ENCODE results near the gene HYLS1. TPM values are rescaled to one million over a fixed set of nuclear protein-coding genes. Genes with fewer than 3 reads are reported as not detected.
"Not testable (repeated sequence)": the region's sequence is repeated elsewhere in the genome, so short reads cannot be mapped to it uniquely, and the experiment has no call there.

The HYLS1 gene
- polyA plus RNA-seq, 10 donors = 4.9 to 7.9 (median 6.4) TPM

DNA sequence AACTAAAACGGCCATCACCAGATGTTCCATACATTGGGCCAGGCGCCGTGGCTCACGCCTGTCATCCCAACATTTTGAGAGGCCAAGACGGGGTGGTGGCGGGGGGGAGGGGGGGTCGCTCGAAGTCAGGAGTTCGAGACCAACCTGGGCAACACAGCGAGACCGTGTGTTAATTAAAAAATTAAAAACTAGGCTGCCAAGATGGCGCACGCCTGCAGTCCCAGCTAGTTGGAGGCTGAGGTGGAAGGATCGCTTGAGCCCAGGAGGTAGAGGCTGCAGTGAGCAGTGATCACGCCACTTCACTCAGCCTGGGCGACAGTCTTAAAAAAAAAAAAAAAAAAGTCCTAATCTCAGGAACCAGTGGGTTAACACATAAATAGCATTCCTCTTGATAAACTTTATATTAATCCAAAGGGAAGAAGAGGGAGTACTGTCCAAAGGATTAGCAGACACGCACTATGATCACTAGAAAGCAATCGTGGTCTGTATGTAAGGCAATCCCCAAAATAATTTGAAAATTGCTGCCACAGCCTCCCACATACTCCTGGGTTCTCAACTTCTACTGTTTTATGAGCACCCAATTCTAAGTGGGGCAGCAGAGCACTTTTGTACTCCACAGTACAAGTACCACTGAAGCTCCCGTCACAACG lies 14.9 kb downstream of the HYLS1 start:
- DNase-seq = no peak

DNA sequence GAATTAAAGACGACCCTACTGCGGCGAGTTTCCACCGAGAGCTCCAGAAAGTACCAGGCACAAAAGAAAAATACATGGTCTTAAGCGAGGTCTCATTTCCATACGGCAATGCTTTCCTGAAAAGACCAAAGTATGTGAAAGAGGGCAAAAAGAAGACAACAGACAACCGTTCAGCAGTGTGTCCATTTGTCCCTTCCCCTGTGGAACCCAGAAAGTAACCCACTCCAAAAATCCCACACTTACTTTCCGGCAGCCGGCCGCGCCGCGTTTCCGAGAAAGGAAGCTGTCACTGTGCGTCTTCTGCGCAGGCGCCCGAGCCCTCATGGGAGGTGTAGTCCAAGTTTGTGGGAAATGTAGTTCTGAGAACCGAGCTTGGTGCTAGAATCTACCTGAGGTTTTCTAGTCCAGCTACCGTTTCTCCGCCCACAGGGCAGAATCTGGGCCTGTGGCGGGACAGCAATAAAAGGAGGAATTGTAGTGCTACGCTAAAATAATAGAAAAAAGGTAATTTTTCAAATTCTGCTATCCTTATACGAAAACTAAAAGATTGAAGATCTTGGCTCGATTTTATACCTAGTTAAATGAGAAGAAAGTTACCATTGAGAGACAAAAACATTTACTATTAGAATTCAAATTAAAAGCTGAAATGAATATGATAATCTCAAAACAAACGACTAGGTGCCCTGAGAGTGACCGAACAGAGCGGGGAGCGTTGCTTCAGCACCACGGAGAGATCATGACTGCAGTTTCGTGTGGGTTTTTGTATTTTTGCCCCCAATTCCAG lies 15.7 kb downstream of the HYLS1 start, which contains the start of gene PUS3:
PUS3 (minus strand) TSS at position 280 of the 784 bp plus-strand sequence. CDS start 6,922 bp downstream, outside the sequence.
- peak; percentile 85 to 96 (median 94) for DNase-seq

DNA sequence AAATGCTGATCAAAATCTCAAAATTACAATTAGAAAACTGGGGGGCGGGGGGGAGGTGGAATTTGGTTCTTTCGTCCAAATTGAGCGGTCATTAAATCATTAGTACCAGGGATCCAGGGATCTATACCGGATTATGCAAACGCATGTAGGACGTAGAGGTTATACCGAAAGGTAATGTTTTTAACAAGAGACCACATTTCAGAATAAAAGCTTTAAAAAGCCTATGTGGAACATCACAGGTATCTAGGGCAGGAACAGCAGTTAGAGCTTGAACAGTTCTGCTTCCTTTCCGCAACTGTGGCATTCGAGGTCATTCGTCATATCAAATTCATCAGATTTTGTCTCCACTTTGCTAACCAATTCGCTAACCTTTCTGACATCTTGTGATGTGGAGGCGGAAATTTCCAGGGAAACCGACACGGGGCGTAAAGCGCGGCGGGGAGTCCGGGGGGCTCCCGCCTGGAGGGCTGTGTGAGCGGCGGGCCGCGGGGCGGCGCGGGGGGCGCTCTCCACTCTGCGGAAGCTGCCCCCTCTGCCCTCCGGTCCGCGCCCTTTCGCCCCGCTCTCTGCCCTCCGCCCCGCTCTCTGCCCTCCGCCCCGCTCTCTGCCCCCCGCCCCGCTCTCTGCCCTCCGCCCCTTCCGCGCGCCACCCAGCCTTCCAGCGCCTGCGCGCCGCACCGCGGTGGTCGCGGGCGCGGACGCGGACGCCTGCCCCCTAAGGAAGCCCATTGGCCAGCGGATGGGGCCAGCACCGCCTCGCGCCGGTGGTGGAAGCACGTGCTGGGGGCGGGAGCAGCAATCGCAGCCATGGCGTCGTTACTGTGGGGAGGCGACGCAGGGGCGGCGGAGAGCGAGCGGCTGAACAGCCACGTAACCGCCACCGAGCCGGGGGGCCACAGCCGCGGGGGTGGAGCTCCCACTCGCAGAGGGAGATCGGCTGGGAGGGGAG lies 16.5 kb downstream of the HYLS1 start, which contains the start of gene DDX25:
DDX25 (plus strand) TSS at position 798 of the 949 bp plus-strand sequence; CDS start at position 808, 10 bp downstream.
- peak in 1 of 3 donors; percentile 51 for DNase-seq

DNA sequence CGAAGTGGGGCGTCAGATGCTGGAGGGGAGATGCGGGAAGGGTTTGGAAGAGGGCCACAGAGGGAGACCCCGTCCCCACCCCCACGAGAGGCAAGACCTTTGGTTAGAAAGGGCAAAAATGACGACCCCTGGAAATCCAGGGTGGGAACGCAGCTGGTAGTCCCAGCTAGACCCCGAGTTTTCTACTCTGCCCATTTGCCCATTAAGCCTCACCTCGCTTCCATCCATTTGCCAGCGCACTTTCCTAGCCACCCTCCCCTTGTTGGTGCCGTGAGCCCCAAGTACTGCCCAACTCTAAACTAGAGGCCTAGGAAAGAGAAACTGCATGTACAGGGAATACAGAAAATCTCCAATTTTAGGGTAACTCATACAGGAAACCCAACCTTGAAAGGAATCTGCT lies 17.2 kb downstream of the HYLS1 start:
- no peak for DNase-seq

DNA sequence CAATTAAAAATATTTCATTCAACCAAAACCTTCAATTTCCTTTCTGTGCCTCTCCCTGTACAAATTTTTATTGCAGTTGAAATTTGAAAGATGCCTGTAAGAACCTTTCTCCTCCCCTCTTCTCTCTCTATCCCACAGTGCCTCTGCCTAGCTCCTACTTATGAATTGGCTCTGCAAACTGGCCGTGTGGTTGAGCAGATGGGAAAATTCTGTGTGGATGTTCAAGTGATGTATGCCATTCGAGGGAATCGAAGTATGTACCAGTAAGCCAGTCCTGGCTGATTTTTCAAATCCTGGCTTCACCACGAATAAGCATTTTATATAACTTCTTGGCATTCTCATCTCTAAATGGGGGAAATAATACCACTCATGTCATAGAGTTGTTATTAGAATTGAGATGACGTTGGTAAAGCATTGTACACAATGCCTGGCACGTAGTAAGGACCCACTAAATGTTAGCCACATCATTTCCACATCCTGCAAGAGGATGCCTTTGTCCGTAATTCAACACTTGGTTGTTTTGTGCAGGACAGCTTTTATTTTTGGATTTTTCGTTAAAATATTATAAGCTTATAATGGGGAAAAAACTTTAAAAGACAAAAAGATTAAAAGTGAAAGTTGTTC lies 22.9 kb downstream of the HYLS1 start:
- no peak for DNase-seq

GRCh38 chr11:125914601-125915000 lies 27.1 kb downstream of the HYLS1 start:
- DNase-seq = not testable (repeated sequence)

DNA sequence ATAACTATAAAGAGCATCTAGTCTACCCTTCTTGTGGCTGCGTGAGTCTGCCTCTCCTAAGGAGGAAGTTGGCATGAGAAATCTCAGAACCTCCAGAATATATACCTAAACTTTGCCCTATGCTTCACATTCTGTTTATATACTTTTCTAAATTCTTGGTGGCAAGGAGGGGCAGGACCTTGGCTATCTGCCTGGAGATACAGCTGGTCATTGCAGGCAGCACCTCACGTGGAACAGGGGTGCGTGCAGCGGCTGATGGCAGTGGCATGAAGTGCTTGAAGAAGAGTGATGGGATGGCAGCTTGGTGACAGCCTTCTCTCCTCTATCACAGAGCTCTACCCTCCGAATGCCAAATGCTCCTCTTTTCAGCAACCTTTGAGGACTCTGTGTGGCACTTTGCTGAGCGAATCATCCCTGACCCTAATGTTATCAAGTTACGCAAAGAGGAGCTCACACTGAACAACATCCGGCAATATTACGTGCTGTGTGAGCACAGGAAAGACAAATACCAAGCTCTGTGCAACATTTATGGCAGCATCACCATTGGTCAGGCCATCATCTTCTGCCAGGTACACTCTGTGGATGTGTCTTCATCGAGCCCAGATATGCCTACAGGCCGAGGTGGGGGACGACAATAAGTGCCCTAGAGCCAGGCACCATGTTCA lies 29.3 kb downstream of the HYLS1 start:
- DNase-seq = no peak

DNA sequence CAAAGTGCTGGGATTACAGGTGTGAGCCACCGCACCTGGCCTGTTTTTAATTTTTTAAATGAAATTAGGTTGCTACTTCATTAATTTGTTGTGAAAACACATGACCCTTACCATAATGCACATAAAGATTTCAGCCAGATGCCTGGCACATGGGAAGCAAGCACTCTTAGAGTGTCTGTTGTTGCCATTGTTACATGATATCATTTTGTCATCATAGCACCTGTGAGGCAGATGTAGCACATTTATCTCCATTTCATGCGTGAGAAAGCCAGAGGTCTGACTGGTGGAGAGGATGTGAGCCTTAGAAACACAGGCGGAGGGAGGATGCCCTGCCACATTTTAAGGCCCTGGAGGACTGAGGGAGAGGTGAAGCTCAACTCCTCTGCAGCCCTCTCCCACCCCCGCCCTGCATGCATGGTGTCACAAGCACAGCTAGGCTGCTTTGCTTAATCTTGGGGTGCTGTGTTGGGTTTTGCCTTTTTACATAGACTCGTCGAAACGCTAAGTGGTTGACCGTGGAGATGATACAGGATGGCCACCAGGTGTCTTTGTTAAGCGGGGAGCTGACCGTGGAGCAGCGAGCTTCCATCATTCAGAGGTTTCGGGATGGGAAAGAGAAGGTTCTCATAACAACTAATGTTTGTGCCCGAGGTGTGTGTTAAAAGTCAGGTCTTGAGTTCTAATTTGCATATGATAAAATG lies 30.8 kb downstream of the HYLS1 start:
- peak in 1 of 3 donors; percentile 6 for DNase-seq

DNA sequence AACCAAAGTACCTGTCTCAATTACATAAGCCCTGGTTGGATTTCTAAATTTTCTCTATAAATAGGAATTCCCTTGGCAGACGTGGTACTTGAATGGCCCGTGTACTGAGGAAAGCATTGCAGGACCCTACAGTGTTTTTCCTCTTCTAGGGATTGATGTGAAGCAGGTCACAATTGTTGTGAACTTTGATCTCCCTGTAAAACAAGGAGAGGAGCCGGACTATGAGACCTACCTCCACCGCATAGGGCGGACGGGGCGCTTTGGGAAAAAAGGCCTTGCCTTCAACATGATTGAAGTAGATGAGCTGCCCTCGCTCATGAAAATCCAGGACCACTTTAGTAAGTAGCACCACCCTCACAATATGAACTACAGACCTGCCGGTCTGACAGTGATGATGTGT lies 33.6 kb downstream of the HYLS1 start:
- DNase-seq = no peak

GRCh38 chr11:125922156-125922555 lies 34.7 kb downstream of the HYLS1 start:
- DNase-seq = no peak

DNA sequence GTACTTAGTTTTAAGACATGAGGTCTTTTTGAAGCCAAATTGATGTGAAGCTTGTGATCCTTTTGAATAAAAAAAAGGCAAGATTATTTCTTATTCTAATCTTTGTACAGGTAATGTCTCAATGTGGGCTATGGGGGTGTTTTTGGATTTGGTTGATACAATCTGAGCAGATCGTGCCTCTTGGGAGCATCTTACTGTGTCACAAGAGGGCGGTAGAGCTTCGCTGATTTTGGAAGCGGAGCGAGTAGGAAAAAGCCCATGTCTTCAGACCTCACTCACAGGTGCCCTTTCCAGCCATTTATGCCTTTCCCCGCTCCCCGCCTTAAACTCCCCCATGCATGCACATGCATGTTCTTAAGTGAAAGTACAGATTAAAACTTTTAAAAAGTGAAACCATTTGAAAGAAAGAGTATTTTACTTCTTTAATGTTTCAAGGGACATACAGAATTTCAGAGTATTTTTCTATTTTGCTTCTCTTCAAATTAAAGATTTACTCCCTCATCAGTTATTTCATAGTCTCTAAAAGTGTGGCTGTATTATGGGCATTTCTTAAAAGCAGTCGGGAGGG lies 35.6 kb downstream of the HYLS1 start:
- peak; percentile 67 to 88 (median 82) for DNase-seq

GRCh38 chr11:125923633-125924032 lies 36.2 kb downstream of the HYLS1 start:
- no peak for DNase-seq

- no peak for DNase-seq
Observed at GRCh38 chr11:125924384-125925007, 37.0 kb downstream of the HYLS1 start.

- no peak for DNase-seq
Observed at GRCh38 chr11:125925247-125925740, 37.8 kb downstream of the HYLS1 start.

DNA sequence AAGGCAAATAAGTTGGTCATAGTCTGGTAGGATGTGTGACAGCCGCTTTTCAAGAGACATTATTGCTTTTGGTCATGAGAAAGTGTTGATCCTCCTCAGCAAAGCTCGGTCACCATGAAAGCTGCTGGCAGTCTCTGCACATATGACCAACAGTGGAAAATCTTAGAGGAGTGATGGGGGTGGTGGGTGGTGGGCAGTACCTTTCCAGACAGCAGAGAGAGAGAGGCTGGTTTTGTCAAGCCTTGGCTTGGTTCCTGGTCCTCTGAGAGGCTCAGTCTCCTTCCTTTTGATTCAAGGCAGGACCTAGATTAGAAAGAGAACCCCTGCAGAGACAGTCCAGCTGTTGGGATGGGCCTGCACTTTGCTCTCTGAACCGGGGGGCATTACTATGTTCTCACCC lies 38.3 kb downstream of the HYLS1 start:
- no peak for DNase-seq

GRCh38 chr11:125926682-125927081 lies 39.2 kb downstream of the HYLS1 start:
- no peak for DNase-seq

- DNase-seq = no peak
Observed at GRCh38 chr11:125929445-125930075, 42.1 kb downstream of the HYLS1 start.

DNA sequence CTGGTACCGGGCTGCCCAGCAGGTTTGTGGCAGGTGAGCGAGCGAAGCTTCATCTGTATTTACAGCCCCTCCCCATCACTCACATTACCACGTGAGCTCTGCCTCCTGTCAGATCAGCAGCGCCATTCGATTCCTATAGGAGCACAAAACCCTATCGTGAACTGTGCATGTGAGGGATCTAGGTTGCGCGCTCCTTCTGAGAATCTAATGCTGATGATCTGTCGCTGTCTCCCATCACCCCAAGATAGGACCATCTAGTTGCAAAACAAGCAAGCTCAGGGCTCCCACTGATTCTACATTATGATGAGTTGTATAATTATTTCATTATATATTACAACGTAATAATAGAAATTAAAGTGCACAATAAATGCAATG lies 42.6 kb downstream of the HYLS1 start:
- no peak for DNase-seq

- no peak for DNase-seq
Observed at GRCh38 chr11:125931116-125931515, 43.6 kb downstream of the HYLS1 start.

All from muscle of back (tissue), 11 donors.